Measurements from ENCODE around the gene CCDC51.

The CCDC51 gene

GRCh38 chr3:48432411-48433371 is 7.2 kb downstream of the CCDC51 start:
- TF ChIP-seq, protein P1, sequence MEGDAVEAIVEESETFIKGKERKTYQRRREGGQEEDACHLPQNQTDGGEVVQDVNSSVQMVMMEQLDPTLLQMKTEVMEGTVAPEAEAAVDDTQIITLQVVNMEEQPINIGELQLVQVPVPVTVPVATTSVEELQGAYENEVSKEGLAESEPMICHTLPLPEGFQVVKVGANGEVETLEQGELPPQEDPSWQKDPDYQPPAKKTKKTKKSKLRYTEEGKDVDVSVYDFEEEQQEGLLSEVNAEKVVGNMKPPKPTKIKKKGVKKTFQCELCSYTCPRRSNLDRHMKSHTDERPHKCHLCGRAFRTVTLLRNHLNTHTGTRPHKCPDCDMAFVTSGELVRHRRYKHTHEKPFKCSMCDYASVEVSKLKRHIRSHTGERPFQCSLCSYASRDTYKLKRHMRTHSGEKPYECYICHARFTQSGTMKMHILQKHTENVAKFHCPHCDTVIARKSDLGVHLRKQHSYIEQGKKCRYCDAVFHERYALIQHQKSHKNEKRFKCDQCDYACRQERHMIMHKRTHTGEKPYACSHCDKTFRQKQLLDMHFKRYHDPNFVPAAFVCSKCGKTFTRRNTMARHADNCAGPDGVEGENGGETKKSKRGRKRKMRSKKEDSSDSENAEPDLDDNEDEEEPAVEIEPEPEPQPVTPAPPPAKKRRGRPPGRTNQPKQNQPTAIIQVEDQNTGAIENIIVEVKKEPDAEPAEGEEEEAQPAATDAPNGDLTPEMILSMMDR (IDR thresholded peaks at IDR 0.05): peak; percentile 54
- no peak for TF ChIP-seq ZFX (IDR thresholded peaks at IDR 0.05; ENCODE audit: borderline replicate concordance)
- H3K27ac ChIP-seq: peak overlapping the region; percentile 94

- peak overlapping the region; percentile 94 for H3K27ac ChIP-seq
- no peak for TF ChIP-seq ZFX (IDR thresholded peaks at IDR 0.05; ENCODE audit: borderline replicate concordance)
Observed at GRCh38 chr3:48431224-48432029, 8.5 kb downstream of the CCDC51 start.

GRCh38 chr3:48430708-48431101 is 9.2 kb downstream of the CCDC51 start:
- H3K27ac ChIP-seq: peak overlapping the region; percentile 94
- no peak for TF ChIP-seq ZFX (IDR thresholded peaks at IDR 0.05; ENCODE audit: borderline replicate concordance)
- TF ChIP-seq, protein P1 (IDR thresholded peaks at IDR 0.05): no peak

DNA sequence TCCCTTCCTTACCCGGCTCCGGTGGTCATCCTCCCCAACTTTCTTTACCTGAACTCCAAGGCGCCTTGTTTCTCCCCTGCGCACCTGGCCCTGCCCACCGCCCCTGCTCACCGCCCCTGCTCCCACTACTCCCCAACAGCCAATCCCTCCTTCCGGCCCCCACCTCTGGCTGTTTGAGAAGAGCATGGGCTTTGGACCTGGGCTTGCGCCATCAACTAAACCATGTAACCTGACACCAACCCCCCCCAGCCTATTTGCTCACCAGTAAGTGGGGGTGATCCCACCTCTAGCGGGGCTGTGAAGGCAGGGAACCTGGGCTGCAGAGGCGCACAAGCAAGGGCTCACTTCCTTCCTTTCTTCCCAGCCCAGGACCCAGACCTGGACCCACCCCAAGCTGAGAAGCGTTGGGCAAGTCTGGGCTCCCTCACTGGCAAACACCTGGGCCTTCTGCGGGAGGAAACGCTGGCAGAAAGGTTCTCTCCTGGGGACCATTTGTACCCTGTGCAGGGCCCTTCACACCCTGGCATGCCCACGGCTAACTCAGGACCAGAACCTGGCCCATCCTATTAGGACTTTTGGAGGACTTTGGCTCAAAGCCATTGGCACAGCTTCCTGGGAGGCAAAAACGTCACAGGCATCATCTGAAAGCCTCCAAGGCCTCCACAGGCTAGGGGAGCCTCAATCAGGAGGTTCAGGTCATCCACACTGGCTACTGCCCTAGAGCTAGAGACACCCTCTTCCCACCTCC is 9.8 kb downstream of the CCDC51 start, which contains the start of gene PLXNB1:
TSS of gene PLXNB1 (minus strand) at position 127 of the 748 bp plus-strand sequence. CDS start 5,475 bp downstream, outside the sequence.
- no peak for TF ChIP-seq ZFX (IDR thresholded peaks at IDR 0.05; ENCODE audit: borderline replicate concordance)
- TF ChIP-seq, protein P1 (IDR thresholded peaks at IDR 0.05): no peak
- peak within 1 kb of the TSS; percentile 94 for H3K27ac ChIP-seq

GRCh38 chr3:48429317-48429959 is 10.5 kb downstream of the CCDC51 start:
- H3K27ac ChIP-seq: peak overlapping the region; percentile 94
- TF ChIP-seq ZFX (IDR thresholded peaks at IDR 0.05; ENCODE audit: borderline replicate concordance): no peak
- TF ChIP-seq, protein P1 (IDR thresholded peaks at IDR 0.05): no peak

DNA sequence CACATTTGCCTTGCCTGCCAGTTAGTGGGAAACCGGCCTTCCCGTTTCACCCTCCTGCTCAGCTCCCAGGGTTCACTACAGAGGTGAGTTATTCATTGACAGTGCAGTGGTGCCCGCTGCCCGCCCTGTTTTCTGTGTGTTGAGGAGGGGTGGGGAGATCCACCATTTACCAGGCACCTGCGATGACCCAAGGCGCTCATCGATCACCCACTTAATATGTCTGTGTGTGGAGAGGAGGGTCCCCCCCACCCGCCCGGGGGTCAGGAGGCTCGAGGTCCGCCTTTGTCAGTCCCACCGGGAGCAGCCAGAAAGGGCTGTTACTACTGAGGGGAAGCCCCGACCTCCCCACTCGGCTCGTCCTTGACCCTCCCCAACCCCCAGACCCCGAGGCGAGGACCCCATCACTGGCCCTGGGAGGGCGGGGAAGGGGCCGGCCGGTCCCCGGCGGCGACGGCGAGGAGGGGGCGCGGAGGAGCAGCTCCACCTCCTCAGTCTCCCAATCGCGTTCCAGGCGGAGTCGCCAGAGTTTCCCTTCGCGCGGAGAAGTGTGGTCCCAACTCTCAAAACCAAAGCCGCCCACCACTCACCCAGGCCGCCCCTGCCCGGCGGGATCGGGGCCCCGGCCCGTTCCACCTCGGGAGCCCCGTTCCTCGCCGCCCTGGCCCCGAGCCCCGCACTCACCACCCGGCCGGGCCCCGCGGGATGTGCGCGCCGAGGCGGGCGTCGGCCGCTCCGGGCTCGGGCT is 11.2 kb downstream of the CCDC51 start:
- TF ChIP-seq, protein P1 (IDR thresholded peaks at IDR 0.05): no peak
- TF ChIP-seq ZFX (IDR thresholded peaks at IDR 0.05; ENCODE audit: borderline replicate concordance): no peak
- H3K27ac ChIP-seq: peak overlapping the region; percentile 94

Data from 22Rv1 (cell line).